OCI-LY1 (cell line): Measurements from ENCODE around the gene FHL1.

ENCODE experiments used
- CTCF ChIP-seq: fragments of 200-600 bp; sonication (generic), shearing (Covaris generic); IDR thresholded peaks from 2 replicates; pipeline ENCODE4 v1.5.1; 2017; ENCODE audit warnings: mild to moderate bottlenecking, antibody characterized with exemption, low read length, moderate library complexity, mixed read lengths
- EZH2 ChIP-seq: fragments of 200-600 bp; sonication (generic), shearing (Covaris generic); IDR thresholded peaks from 2 replicates; pipeline ENCODE4 v1.8.0; 2017; ENCODE audit warnings: borderline replicate concordance, mixed run types, mild to moderate bottlenecking, antibody characterized with exemption, low read length, moderate library complexity, mixed read lengths

- TF ChIP-seq CTCF, result no peak
- no peak for TF ChIP-seq EZH2
Measured at GRCh38 chrX:136227074-136227473, 79.7 kb downstream of the FHL1 start.
